HG03139 (cell line): Measurements from ENCODE around the gene DNAJC18.
"Not testable (repeated sequence)": the region's sequence is repeated elsewhere in the genome, so short reads cannot be mapped to it uniquely, and the experiment has no call there.

Experiments
- ATAC-seq: cut with Tn5 transposase; IDR thresholded peaks from one replicate; pipeline ENCODE4 v1.9.1; 2021; ENCODE audit not compliant: unreplicated experiment

DNAJC18 gene

GRCh38 chr5:139431706-139432105, 7.6 kb downstream of the DNAJC18 start:
- ATAC-seq: no peak

- ATAC-seq: no peak
Observed at GRCh38 chr5:139430015-139430414, 9.3 kb downstream of the DNAJC18 start.

- ATAC-seq: no peak
Observed at GRCh38 chr5:139426203-139426885, 13.0 kb downstream of the DNAJC18 start.

- ATAC-seq: no peak
Observed at GRCh38 chr5:139425497-139425896, 13.8 kb downstream of the DNAJC18 start.

- no peak for ATAC-seq
Observed at GRCh38 chr5:139422307-139422893, 16.9 kb downstream of the DNAJC18 start.

- ATAC-seq: no peak
Observed at GRCh38 chr5:139419226-139420192, 19.8 kb downstream of the DNAJC18 start.

GRCh38 chr5:139418793-139419192, 20.5 kb downstream of the DNAJC18 start:
- ATAC-seq: no peak

- ATAC-seq: no peak
Observed at GRCh38 chr5:139417214-139417613, 22.1 kb downstream of the DNAJC18 start.

GRCh38 chr5:139416651-139417050, 22.7 kb downstream of the DNAJC18 start:
- no peak for ATAC-seq

- ATAC-seq: no peak
Observed at GRCh38 chr5:139415869-139416268, 23.5 kb downstream of the DNAJC18 start.

- no peak for ATAC-seq
Observed at GRCh38 chr5:139415221-139415861, 24.0 kb downstream of the DNAJC18 start.

- no peak for ATAC-seq
Observed at GRCh38 chr5:139414581-139415130, 24.7 kb downstream of the DNAJC18 start.

- ATAC-seq: no peak
Observed at GRCh38 chr5:139413963-139414362, 25.4 kb downstream of the DNAJC18 start.

- ATAC-seq: no peak
Observed at GRCh38 chr5:139413153-139413552, 26.2 kb downstream of the DNAJC18 start.

GRCh38 chr5:139410993-139411828, 28.1 kb downstream of the DNAJC18 start:
- ATAC-seq: no peak

- ATAC-seq: no peak
Observed at GRCh38 chr5:139410121-139410992, 29.0 kb downstream of the DNAJC18 start.

- not testable (repeated sequence) for ATAC-seq
Observed at GRCh38 chr5:139409116-139409515, 30.2 kb downstream of the DNAJC18 start.

- no peak for ATAC-seq
Observed at GRCh38 chr5:139408191-139408590, 31.1 kb downstream of the DNAJC18 start.

GRCh38 chr5:139407517-139407916, 31.8 kb downstream of the DNAJC18 start:
- ATAC-seq: no peak
